ENCODE results near the gene HTT. TPM values are rescaled to one million over a fixed set of nuclear protein-coding genes. Genes with fewer than 3 reads are reported as not detected.
A peak's percentile ranks its signal among the peaks of the same experiment; 100 is the strongest.

HTT gene
- total RNA-seq, 2 donors from 2014 or later: 104 to 109 TPM

DNA sequence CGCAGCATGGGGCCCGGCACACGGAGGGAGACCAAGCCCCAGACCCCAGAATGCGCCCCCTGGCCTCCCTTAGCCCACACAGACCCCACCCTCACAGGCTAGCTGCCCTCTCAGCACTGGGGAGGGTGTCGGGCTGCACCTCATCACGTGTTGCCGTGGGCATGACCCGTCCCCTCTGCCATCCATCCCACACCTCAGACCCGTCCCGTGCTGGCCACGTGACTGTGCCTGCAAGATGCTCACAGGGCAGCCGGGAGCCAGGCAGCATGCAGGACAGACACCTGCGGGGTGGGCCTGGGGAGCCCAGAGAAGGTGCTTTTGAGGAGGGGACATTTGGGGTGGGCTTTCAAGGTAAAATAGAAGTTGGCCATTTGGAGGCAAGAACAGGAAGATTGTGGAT lies 179.3 kb downstream of the HTT start:
- Mint-ChIP-seq H3K4me1 (peaks cover 4% of the 10 kb centered on the region), H3K27ac (no peak overlapping the region)

DNA sequence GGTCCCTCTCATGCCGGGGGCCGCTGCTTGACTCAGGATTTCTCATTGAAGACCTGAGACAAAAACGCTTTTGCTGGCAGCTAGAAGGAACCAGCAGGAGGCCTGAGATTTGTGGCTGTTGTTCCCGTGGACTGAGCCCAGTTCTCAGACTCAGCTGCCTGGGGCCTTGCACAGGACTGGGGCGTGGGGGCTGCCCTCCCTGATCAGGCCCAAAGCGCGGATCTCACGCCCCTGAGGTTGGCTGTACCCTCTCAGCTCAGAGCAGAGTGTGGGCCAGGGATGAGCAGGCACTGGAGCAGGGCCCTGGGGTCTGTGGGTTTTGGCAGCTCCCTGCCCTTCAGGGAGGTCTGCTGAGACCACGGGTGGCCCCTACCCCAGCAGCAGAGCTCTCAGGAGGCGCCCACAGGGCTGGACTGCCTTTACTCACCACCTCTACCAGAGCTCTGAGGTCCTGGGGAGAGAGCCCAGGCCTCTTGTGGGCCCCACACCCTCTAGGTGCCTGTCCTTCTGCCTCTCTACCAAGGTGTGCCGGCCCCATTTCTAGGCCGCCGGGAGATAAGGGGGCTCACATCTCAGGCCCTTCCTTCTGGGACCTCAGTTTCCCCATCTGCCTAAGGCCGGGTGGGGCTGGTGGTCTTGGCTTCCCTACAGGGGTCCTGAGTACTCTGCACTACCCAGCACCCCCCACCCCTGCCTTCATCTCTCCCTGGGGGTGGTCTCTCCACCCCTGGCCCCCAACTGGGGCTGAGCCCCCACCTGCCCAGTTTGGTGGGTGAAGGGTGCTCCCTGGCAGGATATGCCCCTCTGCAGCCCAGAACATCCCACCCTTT lies 180.0 kb downstream of the HTT start:
- Histone ChIP-seq H3K27ac (ENCODE audit: low read depth, low read length) (peak overlapping the region; percentile 38), H3K9ac (ENCODE audit: extremely low read depth, low read length, poor library complexity, severe bottlenecking) (no peak overlapping the region), H3K4me3 (ENCODE audit: low read length) (no peak overlapping the region), H3K4me1 (ENCODE audit: control insufficient read depth, insufficient read depth, low read length) (no peaks in the 10 kb centered on the region), H3K9me3 (ENCODE audit: control insufficient read depth, low read length) (no peaks in the 10 kb centered on the region), H3K36me3 (ENCODE audit: control insufficient read depth, insufficient read depth, low read length) (no peaks in the 10 kb centered on the region), H3K27me3 (ENCODE audit: control insufficient read depth, insufficient read depth, low read length, poor library complexity, severe bottlenecking) (no peaks in the 10 kb centered on the region)
- Mint-ChIP-seq H3K4me3 (no peak overlapping the region), H3K36me3 (ENCODE audit: low read depth) (no peaks in the 10 kb centered on the region), H3K4me1 (peaks cover 4% of the 10 kb centered on the region), H3K27ac (no peak overlapping the region), H3K27me3 (ENCODE audit: insufficient read depth) (no peaks in the 10 kb centered on the region), H3K9me3 (no peaks in the 10 kb centered on the region)
- TF ChIP-seq, protein P1, sequence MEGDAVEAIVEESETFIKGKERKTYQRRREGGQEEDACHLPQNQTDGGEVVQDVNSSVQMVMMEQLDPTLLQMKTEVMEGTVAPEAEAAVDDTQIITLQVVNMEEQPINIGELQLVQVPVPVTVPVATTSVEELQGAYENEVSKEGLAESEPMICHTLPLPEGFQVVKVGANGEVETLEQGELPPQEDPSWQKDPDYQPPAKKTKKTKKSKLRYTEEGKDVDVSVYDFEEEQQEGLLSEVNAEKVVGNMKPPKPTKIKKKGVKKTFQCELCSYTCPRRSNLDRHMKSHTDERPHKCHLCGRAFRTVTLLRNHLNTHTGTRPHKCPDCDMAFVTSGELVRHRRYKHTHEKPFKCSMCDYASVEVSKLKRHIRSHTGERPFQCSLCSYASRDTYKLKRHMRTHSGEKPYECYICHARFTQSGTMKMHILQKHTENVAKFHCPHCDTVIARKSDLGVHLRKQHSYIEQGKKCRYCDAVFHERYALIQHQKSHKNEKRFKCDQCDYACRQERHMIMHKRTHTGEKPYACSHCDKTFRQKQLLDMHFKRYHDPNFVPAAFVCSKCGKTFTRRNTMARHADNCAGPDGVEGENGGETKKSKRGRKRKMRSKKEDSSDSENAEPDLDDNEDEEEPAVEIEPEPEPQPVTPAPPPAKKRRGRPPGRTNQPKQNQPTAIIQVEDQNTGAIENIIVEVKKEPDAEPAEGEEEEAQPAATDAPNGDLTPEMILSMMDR (conservative IDR thresholded peaks at IDR 0.05): no peak
- 86 to 90% methylated on average over 12 to 14 of the region's 14 CpGs for WGBS, 2 experiments (ENCODE audit: insufficient coverage in 1 of 2, insufficient read length in 1 of 2)
- peak; percentile 34 for DNase-seq

More for the DNA sequence above, 179.3 kb downstream of the HTT start:
- Mint-ChIP-seq H3K36me3 (ENCODE audit: low read depth) (no peaks in the 10 kb centered on the region), H3K4me3 (no peak overlapping the region), H3K27me3 (ENCODE audit: insufficient read depth) (no peaks in the 10 kb centered on the region), H3K9me3 (no peaks in the 10 kb centered on the region)
- TF ChIP-seq, protein P1 (conservative IDR thresholded peaks at IDR 0.05): no peak
- WGBS, 2 experiments (ENCODE audit: insufficient coverage in 1 of 2, insufficient read length in 1 of 2): 88 to 100% methylated on average over 6 to 13 of the region's 13 CpGs
- H3K9ac ChIP-seq (ENCODE audit: extremely low read depth, low read length, poor library complexity, severe bottlenecking): no peak overlapping the region
- no peak overlapping the region for H3K4me3 ChIP-seq (ENCODE audit: low read length)
- H3K9me3 ChIP-seq (ENCODE audit: control insufficient read depth, low read length): no peaks in the 10 kb centered on the region
- no peaks in the 10 kb centered on the region for H3K4me1 ChIP-seq (ENCODE audit: control insufficient read depth, insufficient read depth, low read length)
- no peaks in the 10 kb centered on the region for H3K36me3 ChIP-seq (ENCODE audit: control insufficient read depth, insufficient read depth, low read length)
- no peak overlapping the region for H3K27ac ChIP-seq (ENCODE audit: low read depth, low read length)
- peak; percentile 45 for DNase-seq
- H3K27me3 ChIP-seq (ENCODE audit: control insufficient read depth, insufficient read depth, low read length, poor library complexity, severe bottlenecking): no peaks in the 10 kb centered on the region

DNA sequence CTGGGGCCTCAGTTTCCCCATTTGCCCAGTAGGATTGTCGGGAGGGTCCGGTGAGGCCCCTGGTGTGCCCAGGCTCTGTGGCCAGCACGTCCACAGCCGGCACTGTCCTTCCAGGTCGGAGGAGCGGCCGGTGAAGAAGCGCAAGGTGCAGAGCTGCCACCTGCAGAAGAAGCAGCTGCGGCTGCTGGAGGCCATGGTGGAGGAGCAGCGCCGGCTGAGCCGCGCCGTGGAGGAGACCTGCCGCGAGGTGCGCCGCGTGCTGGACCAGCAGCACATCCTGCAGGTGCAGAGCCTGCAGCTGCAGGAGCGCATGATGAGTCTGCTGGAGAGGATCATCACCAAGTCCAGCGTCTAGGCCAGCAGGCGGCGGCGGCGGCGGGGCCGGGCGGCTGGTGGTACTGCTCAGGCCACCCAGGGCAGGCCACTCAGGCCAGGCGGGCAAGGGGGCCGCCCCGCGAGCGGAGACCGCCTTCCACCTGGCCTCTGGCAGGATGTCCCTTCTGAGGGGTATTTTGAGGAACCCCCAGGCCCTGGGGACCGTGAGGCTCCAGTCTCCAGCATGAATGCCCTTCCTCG lies 181.2 kb downstream of the HTT start:
- H3K4me1 Mint-ChIP-seq: no peaks in the 10 kb centered on the region
- Histone ChIP-seq H3K27me3 (ENCODE audit: control insufficient read depth, insufficient read depth, low read length, poor library complexity, severe bottlenecking) (no peaks in the 10 kb centered on the region), H3K27ac (ENCODE audit: low read depth, low read length) (no peak overlapping the region), H3K9me3 (ENCODE audit: control insufficient read depth, low read length) (no peaks in the 10 kb centered on the region), H3K4me1 (ENCODE audit: control insufficient read depth, insufficient read depth, low read length) (no peaks in the 10 kb centered on the region), H3K36me3 (ENCODE audit: control insufficient read depth, insufficient read depth, low read length) (no peaks in the 10 kb centered on the region), H3K9ac (ENCODE audit: extremely low read depth, low read length, poor library complexity, severe bottlenecking) (no peak overlapping the region), H3K4me3 (ENCODE audit: low read length) (no peak overlapping the region)
- H3K4me3 Mint-ChIP-seq: no peak overlapping the region
- H3K27me3 Mint-ChIP-seq (ENCODE audit: insufficient read depth): no peaks in the 10 kb centered on the region
- H3K9me3 Mint-ChIP-seq: no peaks in the 10 kb centered on the region
- no peak overlapping the region for H3K27ac Mint-ChIP-seq
- 94% methylated on average over 22 to 36 of the region's 36 CpGs for WGBS, 2 experiments (ENCODE audit: insufficient coverage in 1 of 2, insufficient read length in 1 of 2)
- peak; percentile 32 for DNase-seq
- no peaks in the 10 kb centered on the region for H3K36me3 Mint-ChIP-seq (ENCODE audit: low read depth)
- TF ChIP-seq, protein P1 (conservative IDR thresholded peaks at IDR 0.05): no peak
